Prostate gland (tissue), 2 donors: ENCODE results near the gene SCGB1C2. TPM values are rescaled to one million over a fixed set of nuclear protein-coding genes. Genes with fewer than 3 reads are reported as not detected.
A peak's percentile ranks its signal among the peaks of the same experiment; 100 is the strongest.
"Not testable (repeated sequence)": the region's sequence is repeated elsewhere in the genome, so short reads cannot be mapped to it uniquely, and the experiment has no call there.

Source experiments
- DNase-seq: peaks from one replicate; pipeline ENCODE4 v3.0.0-alpha.2; 2019; ENCODE audit warnings: low spot score
- H3K27ac ChIP-seq, 2 donors: fragments of 200-600 bp; sonication (generic); 2 replicates each; pipeline ENCODE4 v1.5.1; 2017 to 2019
- H3K27me3 ChIP-seq: fragments of 200-600 bp; sonication (generic); replicated peaks from 2 replicates; pipeline ENCODE4 v1.5.1; 2019; ENCODE audit not compliant: insufficient read depth
- H3K36me3 ChIP-seq, 2 donors: fragments of 200-600 bp; sonication (generic); 1 replicate in 1 of 2; 2 replicates in 1 of 2; pipeline versions ENCODE4 v1.5.1 to v1.8.1; 2017 to 2019
- H3K4me1 ChIP-seq: fragments of 200-600 bp; sonication (generic); replicated peaks from 2 replicates; pipeline ENCODE4 v1.5.1; 2019
- H3K4me3 ChIP-seq, 2 donors: fragments of 200-600 bp; sonication (generic); 2 replicates each; pipeline ENCODE4 v1.5.1; 2017 to 2019
- H3K9me3 ChIP-seq: fragments of 200-600 bp; sonication (generic); 2 replicates; pipeline ENCODE4 v1.5.1; 2017
- CTCF ChIP-seq, 4 experiments: fragments of 200-600 bp in 2 of 4; fragments of 450-650 bp in 2 of 4; sonication (generic) in 2 of 4; IDR thresholded peaks; 1 replicate in 3 of 4; 2 replicates in 1 of 4; pipeline ENCODE4 v1.5.1; 2016 to 2019; ENCODE audit warnings: antibody characterized with exemption in 4 of 4, mild to moderate bottlenecking in 2 of 4, moderate library complexity in 2 of 4
- WGBS: methylation state at CpG from one replicate; pipeline ENCODE4 v1.1.5; 2018; 5-methylcytosine and 5-hydroxymethylcytosine counted together
- intact Hi-C: fragments of 100-400 bp; cut with DNase I; formaldehyde crosslinking; loops from one replicate; pipeline ENCODE4 v1.14.2; 2022
- total RNA-seq, 2 donors: library from RNA; depleted of rRNA; stranded (reverse); fragments of >200 nt; gene quantifications; one replicate each; pipeline ENCODE4 v1.1.0, GENCODE V29; 2016

Gene SCGB1C2
- total RNA-seq: not detected

DNA sequence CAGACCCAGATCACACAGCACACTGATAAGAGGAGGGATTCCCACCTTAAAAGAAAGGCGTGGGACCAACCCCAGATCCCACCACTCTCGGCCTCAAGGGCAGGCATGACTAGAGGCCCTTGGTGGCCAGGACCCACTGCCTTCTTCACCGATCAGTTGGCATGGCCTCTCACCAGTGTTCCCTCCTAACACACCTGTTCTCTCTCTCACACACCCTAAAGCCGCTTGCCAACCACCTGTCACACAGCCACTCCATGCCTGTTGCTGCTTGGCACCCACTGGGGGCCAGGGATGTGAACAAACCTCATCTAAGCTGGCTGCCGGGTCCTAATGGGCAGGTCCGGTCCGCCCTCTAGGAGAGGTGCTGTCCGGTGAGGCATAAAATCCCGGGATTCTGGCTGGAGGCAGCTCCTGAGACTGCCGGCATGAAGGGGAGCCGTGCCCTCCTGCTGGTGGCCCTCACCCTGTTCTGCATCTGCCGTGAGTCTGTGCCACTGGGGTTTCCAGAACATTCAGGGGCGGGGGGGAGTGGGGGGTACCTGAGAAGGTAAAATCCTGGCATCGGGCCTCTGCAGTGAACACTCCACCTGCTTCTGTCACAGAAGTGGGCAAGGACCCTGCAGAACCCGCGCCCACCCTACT is at the start of gene SCGB1C2:
Gene SCGB1C2, plus strand, starts transcription at position 404 of the 642 bp plus-strand sequence. Its CDS starts 22 bp downstream, at position 426.
- intact Hi-C loops, H3K9me3 ChIP-seq, DNase-seq, H3K27me3 ChIP-seq, H3K4me1 ChIP-seq, H3K36me3 ChIP-seq, H3K4me3 ChIP-seq, H3K27ac ChIP-seq: not testable (repeated sequence)
- whole genome bisulfite sequencing: 100% methylated on average over 1 of the region's 16 CpGs

GRCh38 chr17:113111-113510 is 24.3 kb upstream of the SCGB1C2 start:
- H3K27me3 ChIP-seq, H3K9me3 ChIP-seq, H3K4me1 ChIP-seq, H3K4me3 ChIP-seq, H3K27ac ChIP-seq, intact Hi-C loops, H3K36me3 ChIP-seq, DNase-seq: not testable (repeated sequence)
- no CpG with 5 or more reads among the region's 5 CpGs for WGBS

DNA sequence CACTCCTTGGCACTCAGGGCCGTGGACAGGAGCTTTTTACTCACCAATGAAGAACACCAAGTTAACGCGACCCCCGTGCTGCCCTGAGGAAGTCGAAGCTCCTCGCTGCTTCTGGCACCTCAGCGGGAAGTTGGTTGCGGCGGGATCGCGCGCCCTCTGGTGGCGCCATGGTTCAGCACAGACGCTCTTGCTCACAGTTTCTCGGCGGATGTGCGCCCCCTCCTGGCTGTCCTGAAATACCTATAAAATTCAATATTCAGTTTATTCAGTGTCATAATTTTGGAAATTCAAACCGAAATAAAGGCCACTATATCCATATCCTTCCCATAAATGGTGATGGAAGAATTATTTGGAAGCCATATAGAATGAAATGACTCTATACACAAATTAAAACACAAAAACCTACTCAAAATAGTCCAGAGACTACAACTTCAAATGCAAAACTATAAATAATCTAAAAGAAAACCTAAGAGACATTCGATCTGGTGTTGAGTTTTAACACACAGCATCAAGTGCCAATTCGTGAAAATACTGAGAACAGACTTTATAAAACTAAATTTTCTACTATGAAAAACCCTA is 18.9 kb upstream of the SCGB1C2 start:
- H3K4me1 ChIP-seq, H3K27ac ChIP-seq, DNase-seq, intact Hi-C loops, H3K9me3 ChIP-seq, H3K4me3 ChIP-seq, H3K27me3 ChIP-seq, H3K36me3 ChIP-seq: not testable (repeated sequence)
- WGBS: 0% methylated on average over 4 of the region's 20 CpGs

- H3K9me3 ChIP-seq, intact Hi-C loops, DNase-seq, H3K27me3 ChIP-seq, H3K36me3 ChIP-seq, H3K4me1 ChIP-seq, H3K4me3 ChIP-seq, H3K27ac ChIP-seq: not testable (repeated sequence)
- 100% methylated on average over 1 of the region's 40 CpGs for WGBS
Observed at GRCh38 chr17:133932-134331, 3.4 kb upstream of the SCGB1C2 start.

DNA sequence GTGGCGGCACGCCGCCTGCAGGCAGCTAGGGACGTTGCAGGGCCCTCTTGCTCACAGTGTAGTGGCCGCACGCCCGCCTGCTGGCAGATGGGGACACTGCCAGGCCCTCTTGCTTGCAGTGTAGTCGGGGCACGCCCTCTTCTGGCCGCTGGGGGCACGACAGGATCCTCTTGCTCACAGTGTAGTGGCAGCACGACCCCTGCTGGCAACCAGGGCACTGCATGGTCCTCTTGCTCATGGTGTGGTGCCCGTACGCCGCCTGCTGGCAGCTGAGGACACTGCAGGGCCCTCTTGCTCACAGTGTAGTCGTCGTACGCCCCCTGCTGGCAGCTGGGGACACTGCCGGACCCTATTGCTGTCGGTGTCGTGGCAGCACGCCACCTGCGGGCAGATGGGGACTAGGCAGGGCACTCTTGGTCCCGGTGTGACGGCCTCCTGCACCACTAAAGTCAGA is 3.0 kb upstream of the SCGB1C2 start:
- DNase-seq: peak; percentile 2
- 73% methylated on average over 11 of the region's 25 CpGs for WGBS
- H3K27ac ChIP-seq, H3K4me3 ChIP-seq, H3K27me3 ChIP-seq, intact Hi-C loops, H3K4me1 ChIP-seq, H3K36me3 ChIP-seq, H3K9me3 ChIP-seq: not testable (repeated sequence)

DNA sequence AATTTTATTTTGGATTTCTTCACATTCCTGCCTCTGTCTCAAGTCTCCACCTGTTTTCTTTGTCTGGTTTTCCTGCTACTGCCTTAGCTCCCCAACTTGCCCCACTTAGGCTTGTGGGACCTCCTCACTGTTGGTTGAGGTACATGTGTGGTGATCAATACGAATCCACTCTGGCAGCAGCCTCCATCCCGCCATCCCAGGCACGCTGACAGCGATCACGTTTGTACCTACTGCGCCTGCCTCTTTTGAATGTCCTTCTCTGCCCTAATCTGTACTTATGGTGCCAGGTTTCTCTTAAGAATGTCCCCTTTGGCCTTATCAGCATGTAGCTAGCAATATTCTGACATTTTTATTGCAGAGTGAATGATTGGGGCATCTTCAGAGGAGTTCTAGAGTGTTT is 2.3 kb upstream of the SCGB1C2 start:
- WGBS: 74% methylated on average over 6 of the region's 6 CpGs
- H3K27ac ChIP-seq, intact Hi-C loops, H3K36me3 ChIP-seq, H3K4me1 ChIP-seq, H3K27me3 ChIP-seq, H3K4me3 ChIP-seq, H3K9me3 ChIP-seq, DNase-seq: not testable (repeated sequence)

DNA sequence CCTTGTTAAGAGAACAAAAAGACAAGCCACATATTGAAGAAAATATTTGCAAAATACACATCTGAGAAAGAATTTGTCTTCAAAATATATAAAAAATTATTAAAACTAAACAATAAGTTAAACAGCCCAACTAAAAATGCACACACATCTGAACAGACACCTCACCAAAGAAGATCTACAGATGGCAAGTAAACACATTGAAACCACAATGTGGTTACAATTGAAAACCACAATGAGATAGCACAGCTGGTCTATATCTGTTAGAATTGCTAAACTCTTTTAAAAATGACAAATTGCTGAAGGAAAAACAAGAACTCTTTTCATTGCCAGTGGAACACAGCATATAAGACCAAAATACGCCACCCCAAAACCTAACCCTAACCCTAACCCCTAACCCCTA is 1.5 kb upstream of the SCGB1C2 start:
- H3K4me3 ChIP-seq, intact Hi-C loops, H3K9me3 ChIP-seq, DNase-seq, H3K36me3 ChIP-seq, H3K27me3 ChIP-seq, H3K4me1 ChIP-seq, H3K27ac ChIP-seq: not testable (repeated sequence)
- WGBS: no CpG with 5 or more reads among the region's 1 CpG

DNA sequence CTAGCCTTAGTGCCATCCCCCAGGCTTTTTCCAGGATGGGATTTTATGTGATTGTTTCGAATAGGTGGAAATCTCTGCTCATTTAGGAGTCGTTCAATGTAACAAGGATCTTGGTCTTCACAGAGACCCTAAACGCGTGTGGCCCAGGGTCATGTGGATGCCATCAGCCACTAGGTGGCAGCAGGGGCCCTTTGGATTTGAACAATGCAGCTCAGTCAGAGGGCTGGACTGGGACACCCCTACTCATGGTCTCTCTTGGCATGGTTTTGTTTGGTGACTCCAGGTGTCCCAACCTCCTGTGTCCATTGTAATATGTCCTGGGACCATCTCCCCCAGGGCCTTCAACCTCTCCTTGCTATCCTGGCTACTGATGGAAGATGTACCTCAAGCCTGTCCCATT is 838 bp upstream of the SCGB1C2 start:
- H3K36me3 ChIP-seq, H3K4me3 ChIP-seq, H3K27me3 ChIP-seq, H3K27ac ChIP-seq, intact Hi-C loops, H3K4me1 ChIP-seq, H3K9me3 ChIP-seq: not testable (repeated sequence)
- DNase-seq: peak; percentile 58
- TF ChIP-seq CTCF (IDR thresholded peaks at IDR 0.05): peak in 2 of 4 experiments; percentile 7 to 24
- WGBS: 10% methylated on average over 2 of the region's 4 CpGs

DNA sequence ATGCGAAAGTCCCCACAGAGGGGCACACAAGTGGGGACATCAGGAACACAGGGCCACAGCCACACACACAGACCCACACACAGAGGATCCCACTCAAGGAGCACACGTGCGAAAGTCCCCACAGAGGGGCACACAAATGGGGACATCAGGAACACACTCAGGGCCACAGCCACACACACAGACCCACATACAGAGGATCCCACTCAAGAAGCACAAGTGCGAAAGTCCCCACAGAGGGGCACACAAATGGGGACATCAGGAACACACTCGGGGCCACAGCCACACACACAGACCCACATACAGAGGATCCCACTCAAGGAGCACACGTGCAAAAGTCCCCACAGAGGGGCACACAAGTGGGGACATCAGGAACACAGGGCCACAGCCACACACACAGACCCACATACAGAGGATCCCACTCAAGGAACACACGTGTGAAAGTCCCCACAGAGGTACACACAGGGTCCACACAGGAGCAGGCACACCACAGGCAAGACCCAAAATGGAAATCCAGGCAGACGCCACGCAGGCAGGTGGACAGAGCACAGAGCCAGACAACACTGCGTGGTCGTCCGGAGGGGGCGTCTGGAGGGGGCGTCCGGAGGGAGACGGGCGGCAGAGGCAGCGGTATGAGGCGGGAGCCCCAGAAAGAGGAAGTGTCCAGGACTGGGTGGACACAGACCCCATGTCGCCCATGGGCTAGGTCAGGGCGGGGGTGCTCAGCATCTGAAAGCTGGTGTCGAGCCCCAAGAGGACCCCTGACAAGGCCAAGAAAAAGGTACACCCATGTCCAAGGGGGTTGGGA is 2.2 kb downstream of the SCGB1C2 start:
- not testable (repeated sequence) for H3K4me1 ChIP-seq, DNase-seq, H3K27me3 ChIP-seq, H3K27ac ChIP-seq, H3K4me3 ChIP-seq, H3K9me3 ChIP-seq, H3K36me3 ChIP-seq
- intact Hi-C loops: loop anchor here (5.0 kb wide), 1 partner anchor 248 kb away; no protein-coding TSS in a partner anchor
- WGBS: 63% methylated on average over 7 of the region's 22 CpGs
